ENCODE results near the gene CAPN5.
A peak's percentile ranks its signal among the peaks of the same experiment; 100 is the strongest.

Gene CAPN5

GRCh38 chr11:77170107-77170506 is 103.3 kb downstream of the CAPN5 start:
- H3K36me3 ChIP-seq (ENCODE audit: low read depth), result no peaks in the 10 kb centered on the region
- H3K4me3 ChIP-seq (ENCODE audit: severe bottlenecking), result no peak overlapping the region
- no peak overlapping the region for H3K27ac ChIP-seq (ENCODE audit: poor library complexity, severe bottlenecking)
- no peak for DNase-seq (ENCODE audit: low spot score)
- peak; percentile 43; the same call in 2 of the 3 replicates for ATAC-seq (ENCODE audit: low read depth)
- H3K9me3 ChIP-seq (ENCODE audit: severe bottlenecking), result no peaks in the 10 kb centered on the region
- no peaks in the 10 kb centered on the region for H3K27me3 ChIP-seq (ENCODE audit: insufficient read depth, poor library complexity, severe bottlenecking)
- TF ChIP-seq CTCF (IDR thresholded peaks at IDR 0.05; ENCODE audit: poor library complexity, severe bottlenecking), result no peak
- H3K4me1 ChIP-seq (ENCODE audit: insufficient read depth, poor library complexity, severe bottlenecking), result no peaks in the 10 kb centered on the region

GRCh38 chr11:77171254-77171653 is 104.5 kb downstream of the CAPN5 start:
- Histone ChIP-seq H3K36me3 (ENCODE audit: low read depth) (no peaks in the 10 kb centered on the region), H3K4me3 (ENCODE audit: severe bottlenecking) (no peak overlapping the region), H3K4me1 (ENCODE audit: insufficient read depth, poor library complexity, severe bottlenecking) (no peaks in the 10 kb centered on the region), H3K9me3 (ENCODE audit: severe bottlenecking) (no peaks in the 10 kb centered on the region), H3K27ac (ENCODE audit: poor library complexity, severe bottlenecking) (no peak overlapping the region), H3K27me3 (ENCODE audit: insufficient read depth, poor library complexity, severe bottlenecking) (no peaks in the 10 kb centered on the region)
- ATAC-seq (ENCODE audit: low read depth) (no peak), DNase-seq (ENCODE audit: low spot score) (no peak)
- no peak for TF ChIP-seq CTCF (IDR thresholded peaks at IDR 0.05; ENCODE audit: poor library complexity, severe bottlenecking)

- H3K27me3 ChIP-seq (ENCODE audit: insufficient read depth, poor library complexity, severe bottlenecking), result no peaks in the 10 kb centered on the region
- H3K9me3 ChIP-seq (ENCODE audit: severe bottlenecking), result no peaks in the 10 kb centered on the region
- no peaks in the 10 kb centered on the region for H3K36me3 ChIP-seq (ENCODE audit: low read depth)
- DNase-seq (ENCODE audit: low spot score) (no peak), ATAC-seq (ENCODE audit: low read depth) (no peak)
- H3K27ac ChIP-seq (ENCODE audit: poor library complexity, severe bottlenecking), result no peak overlapping the region
- no peak for TF ChIP-seq CTCF (IDR thresholded peaks at IDR 0.05; ENCODE audit: poor library complexity, severe bottlenecking)
- no peaks in the 10 kb centered on the region for H3K4me1 ChIP-seq (ENCODE audit: insufficient read depth, poor library complexity, severe bottlenecking)
- no peak overlapping the region for H3K4me3 ChIP-seq (ENCODE audit: severe bottlenecking)
Observed at GRCh38 chr11:77171885-77172665, 105.3 kb downstream of the CAPN5 start.

- no peaks in the 10 kb centered on the region for H3K9me3 ChIP-seq (ENCODE audit: severe bottlenecking)
- no peaks in the 10 kb centered on the region for H3K27me3 ChIP-seq (ENCODE audit: insufficient read depth, poor library complexity, severe bottlenecking)
- H3K36me3 ChIP-seq (ENCODE audit: low read depth), result no peaks in the 10 kb centered on the region
- no peak overlapping the region for H3K27ac ChIP-seq (ENCODE audit: poor library complexity, severe bottlenecking)
- H3K4me1 ChIP-seq (ENCODE audit: insufficient read depth, poor library complexity, severe bottlenecking), result no peaks in the 10 kb centered on the region
- no peak overlapping the region for H3K4me3 ChIP-seq (ENCODE audit: severe bottlenecking)
- DNase-seq (ENCODE audit: low spot score) (no peak), ATAC-seq (ENCODE audit: low read depth) (no peak)
- no peak for TF ChIP-seq CTCF (IDR thresholded peaks at IDR 0.05; ENCODE audit: poor library complexity, severe bottlenecking)
Observed at GRCh38 chr11:77172666-77172982, 105.9 kb downstream of the CAPN5 start.

GRCh38 chr11:77173494-77173893 is 106.7 kb downstream of the CAPN5 start:
- H3K4me3 ChIP-seq (ENCODE audit: severe bottlenecking), result no peak overlapping the region
- no peak for TF ChIP-seq CTCF (IDR thresholded peaks at IDR 0.05; ENCODE audit: poor library complexity, severe bottlenecking)
- H3K4me1 ChIP-seq (ENCODE audit: insufficient read depth, poor library complexity, severe bottlenecking), result no peaks in the 10 kb centered on the region

More at GRCh38 chr11:77173494-77173893, 106.7 kb downstream of the CAPN5 start:
- no peak for DNase-seq (ENCODE audit: low spot score)
- ATAC-seq (ENCODE audit: low read depth), result no peak
- Histone ChIP-seq H3K36me3 (ENCODE audit: low read depth) (no peaks in the 10 kb centered on the region), H3K27ac (ENCODE audit: poor library complexity, severe bottlenecking) (no peak overlapping the region), H3K9me3 (ENCODE audit: severe bottlenecking) (no peaks in the 10 kb centered on the region), H3K27me3 (ENCODE audit: insufficient read depth, poor library complexity, severe bottlenecking) (no peaks in the 10 kb centered on the region)
